ENCODE measurements around the gene NHEJ1.

Gene NHEJ1

GRCh38 chr2:219131744-219132143 lies 28.9 kb downstream of the NHEJ1 start:
- Histone ChIP-seq H3K79me2 (ENCODE audit: insufficient read depth, low read length) (no peaks in the 10 kb centered on the region), H3K9ac (ENCODE audit: low read length) (no peak overlapping the region), H3K27me3 (ENCODE audit: low read length) (no peaks in the 10 kb centered on the region), H3K27ac (ENCODE audit: low read depth, low read length) (no peak overlapping the region), H3K36me3 (ENCODE audit: low read length) (no peaks in the 10 kb centered on the region), H3K4me3 (ENCODE audit: insufficient read depth, low read length, poor library complexity, severe bottlenecking) (no peak overlapping the region), H4K20me1 (ENCODE audit: low read depth, low read length) (no peaks in the 10 kb centered on the region), H3F3A (ENCODE audit: insufficient read depth) (no peaks in the 10 kb centered on the region), H3K4me2 (ENCODE audit: low read depth, low read length, poor library complexity, severe bottlenecking) (no peak overlapping the region), H2AFZ (ENCODE audit: low read depth, low read length, severe bottlenecking) (no peak overlapping the region), H3K9me3 (ENCODE audit: insufficient read depth, low read length) (no peaks in the 10 kb centered on the region), H3K9me2 (replicated peaks; ENCODE audit: insufficient read depth, low read length) (no peaks in the 10 kb centered on the region)
- TF ChIP-seq CTCF (IDR thresholded peaks at IDR 0.05; ENCODE audit: insufficient read depth, low read length, poor library complexity, severe bottlenecking) (no peak), EZH2phosphoT487 (conservative IDR thresholded peaks at IDR 0.05; ENCODE audit: low read length) (no peak)

- no peak for TF ChIP-seq EZH2phosphoT487 (conservative IDR thresholded peaks at IDR 0.05; ENCODE audit: low read length)
- no peak for TF ChIP-seq CTCF (IDR thresholded peaks at IDR 0.05; ENCODE audit: insufficient read depth, low read length, poor library complexity, severe bottlenecking)
- no peaks in the 10 kb centered on the region for H3F3A ChIP-seq (ENCODE audit: insufficient read depth)
- no peaks in the 10 kb centered on the region for H3K9me3 ChIP-seq (ENCODE audit: insufficient read depth, low read length)
- no peak overlapping the region for H3K9ac ChIP-seq (ENCODE audit: low read length)
- no peaks in the 10 kb centered on the region for H4K20me1 ChIP-seq (ENCODE audit: low read depth, low read length)
- no peak overlapping the region for H3K4me3 ChIP-seq (ENCODE audit: insufficient read depth, low read length, poor library complexity, severe bottlenecking)
- H3K27me3 ChIP-seq (ENCODE audit: low read length), result no peaks in the 10 kb centered on the region
- no peaks in the 10 kb centered on the region for H3K9me2 ChIP-seq (replicated peaks; ENCODE audit: insufficient read depth, low read length)
- no peak overlapping the region for H3K4me2 ChIP-seq (ENCODE audit: low read depth, low read length, poor library complexity, severe bottlenecking)
- H3K79me2 ChIP-seq (ENCODE audit: insufficient read depth, low read length), result no peaks in the 10 kb centered on the region
- H3K27ac ChIP-seq (ENCODE audit: low read depth, low read length), result no peak overlapping the region
- no peak overlapping the region for H2AFZ ChIP-seq (ENCODE audit: low read depth, low read length, severe bottlenecking)
- no peaks in the 10 kb centered on the region for H3K36me3 ChIP-seq (ENCODE audit: low read length)
Observed at GRCh38 chr2:219131327-219131726, 29.3 kb downstream of the NHEJ1 start.

GRCh38 chr2:219129589-219129988 lies 31.0 kb downstream of the NHEJ1 start:
- Histone ChIP-seq H3K9ac (ENCODE audit: low read length) (no peak overlapping the region), H2AFZ (ENCODE audit: low read depth, low read length, severe bottlenecking) (no peak overlapping the region), H3K9me3 (ENCODE audit: insufficient read depth, low read length) (no peaks in the 10 kb centered on the region), H4K20me1 (ENCODE audit: low read depth, low read length) (no peaks in the 10 kb centered on the region), H3F3A (ENCODE audit: insufficient read depth) (no peaks in the 10 kb centered on the region), H3K9me2 (replicated peaks; ENCODE audit: insufficient read depth, low read length) (no peaks in the 10 kb centered on the region), H3K4me2 (ENCODE audit: low read depth, low read length, poor library complexity, severe bottlenecking) (no peak overlapping the region), H3K27me3 (ENCODE audit: low read length) (no peaks in the 10 kb centered on the region), H3K36me3 (ENCODE audit: low read length) (no peaks in the 10 kb centered on the region), H3K79me2 (ENCODE audit: insufficient read depth, low read length) (no peaks in the 10 kb centered on the region), H3K4me3 (ENCODE audit: insufficient read depth, low read length, poor library complexity, severe bottlenecking) (no peak overlapping the region), H3K27ac (ENCODE audit: low read depth, low read length) (no peak overlapping the region)
- TF ChIP-seq EZH2phosphoT487 (conservative IDR thresholded peaks at IDR 0.05; ENCODE audit: low read length), result no peak
- TF ChIP-seq CTCF (IDR thresholded peaks at IDR 0.05; ENCODE audit: insufficient read depth, low read length, poor library complexity, severe bottlenecking), result no peak
